CD4-positive, CD25-positive, alpha-beta regulatory T cell (primary cell): ENCODE data around the gene MCL1. TPM values are rescaled to one million over a fixed set of nuclear protein-coding genes. Genes with fewer than 3 reads are reported as not detected.

Source experiments
- ATAC-seq, 2 donors: fragments of 150-1000 bp; cut with Tn5 transposase; one replicate each; pipeline ENCODE4 v1.10.0; 2021; ENCODE audit warnings: low read depth in 2 of 2, moderate number of reproducible peaks in 2 of 2, moderate library complexity in 1 of 2
- DNase-seq, 3 donors: peaks; one replicate each; pipeline versions ENCODE4 v3.0.0 to v3.0.0-alpha.2; 2012 to 2022; ENCODE audit warnings: mixed read lengths in 1 of 3
- H3K27ac ChIP-seq: one replicate; pipeline ENCODE4 v1.7.0; 2013; ENCODE audit warnings: mild to moderate bottlenecking, low read length; ENCODE audit not compliant: insufficient read depth, poor library complexity, severe bottlenecking
- H3K27me3 ChIP-seq: one replicate; pipeline ENCODE4 v1.7.0; 2013; ENCODE audit warnings: low read length; ENCODE audit not compliant: control insufficient read depth, insufficient read depth
- H3K36me3 ChIP-seq: one replicate; pipeline ENCODE4 v1.7.0; 2013; ENCODE audit warnings: mild to moderate bottlenecking, low read length, moderate library complexity; ENCODE audit not compliant: control insufficient read depth, insufficient read depth
- H3K4me1 ChIP-seq: 2 replicates; pipeline ENCODE4 v1.7.0; 2013; ENCODE audit warnings: mild to moderate bottlenecking, low read length; ENCODE audit not compliant: insufficient read depth, control insufficient read depth, poor library complexity, severe bottlenecking
- H3K4me3 ChIP-seq: one replicate; pipeline ENCODE4 v1.7.0; 2013; ENCODE audit warnings: low read depth, mild to moderate bottlenecking, low read length, moderate library complexity
- H3K9me3 ChIP-seq, 2 experiments: 1 replicate in 1 of 2; 2 replicates in 1 of 2; pipeline ENCODE4 v1.7.0; 2013; ENCODE audit warnings: low read length in 2 of 2, mild to moderate bottlenecking in 1 of 2, moderate library complexity in 1 of 2; ENCODE audit not compliant: control insufficient read depth in 2 of 2
- H3K27ac Mint-ChIP-seq, 3 donors: one replicate each; pipeline ENCODE4 v1.8.0; 2020 to 2022; ENCODE audit warnings: mild to moderate bottlenecking in 3 of 3, mixed read lengths in 3 of 3, moderate library complexity in 2 of 3
- H3K27me3 Mint-ChIP-seq: one replicate; pipeline ENCODE4 v1.8.0; 2022; ENCODE audit warnings: mild to moderate bottlenecking, mixed read lengths
- H3K36me3 Mint-ChIP-seq: one replicate; pipeline ENCODE4 v1.8.0; 2020; ENCODE audit warnings: mixed read lengths
- H3K4me1 Mint-ChIP-seq, 4 donors: one replicate each; pipeline ENCODE4 v1.8.0; 2020 to 2022; ENCODE audit warnings: mixed read lengths in 4 of 4, mild to moderate bottlenecking in 1 of 4
- H3K4me3 Mint-ChIP-seq, 4 donors: one replicate each; pipeline ENCODE4 v1.8.0; 2020 to 2022; ENCODE audit warnings: mild to moderate bottlenecking in 4 of 4, mixed read lengths in 4 of 4, moderate library complexity in 3 of 4
- H3K9me3 Mint-ChIP-seq, 7 donors: one replicate each; pipeline ENCODE4 v1.8.0; 2020 to 2022; ENCODE audit warnings: mixed read lengths in 7 of 7, mild to moderate bottlenecking in 3 of 7, moderate library complexity in 2 of 7
- polyA plus RNA-seq, 4 donors: library from polyadenylated mRNA; unstranded; fragments of 300-500 nt; fragmentation: Illumina TruSeq; gene quantifications; one replicate each; pipeline ENCODE4 v1.2.3, GENCODE V29; 2021
- total RNA-seq: library from RNA; stranded (reverse); gene quantifications from one replicate; pipeline ENCODE4 v1.2.3, GENCODE V29; 2022

MCL1 gene
- total and polyA plus RNA-seq, 5 donors from 2014 or later = 167 to 764 (median 184) TPM

DNA sequence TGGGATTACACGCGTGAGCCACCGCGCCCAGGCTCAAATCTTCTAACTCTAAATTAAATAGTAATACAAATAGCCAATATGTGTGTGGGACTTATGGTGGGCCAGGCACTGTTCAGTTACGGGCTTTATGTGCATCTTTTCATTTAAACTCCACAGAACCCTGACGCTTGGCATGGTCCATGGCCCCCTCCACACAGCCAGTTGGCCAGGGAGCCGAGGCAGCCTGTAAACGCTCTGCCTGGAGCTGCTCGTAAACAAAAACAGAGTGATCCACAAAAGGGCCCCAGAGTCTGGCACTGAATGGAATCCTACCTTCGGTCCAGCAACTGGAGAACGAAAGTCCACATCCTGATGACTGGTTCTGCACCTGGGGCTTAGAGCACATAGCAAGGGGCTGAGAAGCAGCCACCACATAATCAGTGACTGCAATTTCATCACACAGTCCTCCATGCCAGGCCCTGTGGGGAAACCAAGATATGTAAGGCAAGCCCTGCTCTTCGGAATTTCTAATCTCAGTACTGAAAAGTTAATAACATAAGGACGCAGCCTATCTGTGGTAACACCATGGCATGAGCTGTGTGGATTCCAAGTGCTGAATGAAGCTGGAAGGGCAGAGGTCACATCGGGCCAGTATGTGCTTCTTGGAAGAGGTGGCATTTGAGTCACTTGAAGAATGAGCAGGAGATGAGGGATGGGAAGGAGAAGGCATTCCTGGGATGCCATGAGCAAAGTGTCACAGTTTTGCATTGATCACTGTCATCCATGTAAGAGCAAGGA lies 43.7 kb downstream of the MCL1 start:
- no peaks in the 10 kb centered on the region for H3K4me1 ChIP-seq
- ATAC-seq (no peak), DNase-seq (no peak)
- no peak overlapping the region for H3K27ac ChIP-seq
- no peak overlapping the region for H3K4me3 ChIP-seq
- no peaks in the 10 kb centered on the region for H3K9me3 ChIP-seq
- Mint-ChIP-seq H3K27ac (peak overlapping the region in 1 of 3 donors; percentile 13), H3K27me3 (no peaks in the 10 kb centered on the region), H3K4me1 (peaks cover 0 to 5% (median 0%) of the 10 kb centered on the region in 4 donors), H3K36me3 (no peaks in the 10 kb centered on the region), H3K9me3 (no peaks in the 10 kb centered on the region), H3K4me3 (no peak overlapping the region)
- H3K36me3 ChIP-seq = no peaks in the 10 kb centered on the region
- no peaks in the 10 kb centered on the region for H3K27me3 ChIP-seq

DNA sequence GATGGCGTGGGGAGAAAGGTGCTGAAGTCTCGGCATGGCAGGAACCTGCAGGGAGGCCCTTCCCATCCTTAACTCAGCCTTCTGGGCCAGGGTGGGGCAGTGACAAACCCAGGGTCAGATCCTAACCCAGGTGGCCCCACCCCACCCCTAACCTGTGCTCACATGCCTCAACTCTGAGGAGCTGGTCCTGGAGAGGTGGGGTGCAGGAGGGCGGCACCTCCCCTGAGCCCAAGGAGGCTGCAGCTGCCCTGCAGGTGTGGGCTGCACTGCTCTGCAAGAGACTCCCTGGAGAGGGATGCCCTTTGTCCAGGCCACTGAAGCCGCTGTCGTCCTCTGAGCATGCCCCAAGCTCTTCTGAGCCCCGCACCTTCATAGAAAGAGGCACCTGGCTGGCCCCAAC lies 45.4 kb downstream of the MCL1 start:
- Mint-ChIP-seq H3K4me3 (no peak overlapping the region), H3K27me3 (no peaks in the 10 kb centered on the region), H3K27ac (no peak overlapping the region), H3K4me1 (peaks cover 0 to 5% (median 0%) of the 10 kb centered on the region in 4 donors), H3K9me3 (no peaks in the 10 kb centered on the region), H3K36me3 (no peaks in the 10 kb centered on the region)
- ATAC-seq (no peak), DNase-seq (no peak)
- Histone ChIP-seq H3K36me3 (no peaks in the 10 kb centered on the region), H3K27me3 (no peaks in the 10 kb centered on the region), H3K4me1 (no peaks in the 10 kb centered on the region), H3K9me3 (no peaks in the 10 kb centered on the region), H3K27ac (no peak overlapping the region), H3K4me3 (no peak overlapping the region)

DNA sequence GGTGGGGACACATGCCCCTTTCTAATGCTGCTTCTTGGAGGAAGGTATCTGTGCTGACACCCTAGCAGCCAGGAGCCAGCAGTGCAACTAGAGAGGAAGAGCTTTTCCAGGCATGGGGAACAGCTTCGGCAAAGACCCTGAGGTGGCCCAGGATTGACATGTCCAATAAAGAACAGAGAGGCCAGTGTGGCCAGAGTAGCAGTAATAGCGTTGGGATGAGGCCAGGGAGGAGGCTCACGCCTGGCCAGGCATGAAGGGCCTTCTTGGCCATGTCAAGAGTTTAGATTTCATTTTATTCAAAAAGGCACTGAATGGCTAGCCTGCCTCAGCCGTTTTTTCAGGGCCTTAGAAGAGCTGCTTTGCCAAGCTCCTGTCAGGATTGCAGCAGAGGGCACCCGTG lies 46.5 kb downstream of the MCL1 start:
- no peaks in the 10 kb centered on the region for H3K9me3 ChIP-seq
- H3K4me1 ChIP-seq = no peaks in the 10 kb centered on the region
- no peaks in the 10 kb centered on the region for H3K27me3 Mint-ChIP-seq
- no peak overlapping the region for H3K4me3 ChIP-seq
- ATAC-seq = no peak
- H3K36me3 ChIP-seq = no peaks in the 10 kb centered on the region
- H3K27me3 ChIP-seq = no peaks in the 10 kb centered on the region
- peak overlapping the region in 1 of 3 donors; percentile 71 for H3K27ac Mint-ChIP-seq
- H3K9me3 Mint-ChIP-seq = no peaks in the 10 kb centered on the region
- no peak for DNase-seq
- H3K36me3 Mint-ChIP-seq = no peaks in the 10 kb centered on the region
- H3K4me1 Mint-ChIP-seq = peaks cover 0 to 5% (median 0%) of the 10 kb centered on the region in 4 donors
- H3K4me3 Mint-ChIP-seq = no peak overlapping the region
- H3K27ac ChIP-seq = no peak overlapping the region

DNA sequence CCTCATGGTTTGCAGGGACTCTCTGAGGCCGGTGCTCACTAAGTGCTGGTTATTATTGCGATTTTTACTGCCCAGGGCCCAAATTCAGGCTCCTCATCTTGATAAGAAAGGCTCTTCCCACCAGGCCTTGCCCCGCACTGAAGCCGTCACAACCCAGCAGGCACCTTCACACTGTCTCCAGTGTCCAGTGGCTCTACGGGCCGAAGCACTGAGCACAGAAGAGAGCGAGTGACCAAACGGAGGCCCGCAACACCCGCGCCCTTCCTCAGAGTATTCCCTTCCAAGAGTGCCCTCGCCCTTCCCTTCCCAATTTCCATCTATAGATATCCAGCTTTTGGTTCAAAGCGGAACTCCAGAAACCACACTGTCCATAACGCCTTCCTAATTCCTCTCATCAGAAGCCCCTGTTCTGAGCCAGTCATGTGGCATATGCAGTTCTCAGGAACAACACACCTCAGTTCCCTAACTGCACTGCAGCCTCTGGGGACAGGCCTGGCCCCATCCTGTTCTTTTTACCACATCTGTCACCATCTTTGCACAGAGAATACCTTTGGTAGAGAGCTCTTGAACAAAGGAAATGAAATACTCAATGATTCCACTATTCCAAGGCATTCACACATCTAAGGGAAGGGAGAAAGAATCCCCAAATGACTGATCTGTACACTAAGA lies 48.8 kb downstream of the MCL1 start:
- no peaks in the 10 kb centered on the region for H3K27me3 Mint-ChIP-seq

DNA sequence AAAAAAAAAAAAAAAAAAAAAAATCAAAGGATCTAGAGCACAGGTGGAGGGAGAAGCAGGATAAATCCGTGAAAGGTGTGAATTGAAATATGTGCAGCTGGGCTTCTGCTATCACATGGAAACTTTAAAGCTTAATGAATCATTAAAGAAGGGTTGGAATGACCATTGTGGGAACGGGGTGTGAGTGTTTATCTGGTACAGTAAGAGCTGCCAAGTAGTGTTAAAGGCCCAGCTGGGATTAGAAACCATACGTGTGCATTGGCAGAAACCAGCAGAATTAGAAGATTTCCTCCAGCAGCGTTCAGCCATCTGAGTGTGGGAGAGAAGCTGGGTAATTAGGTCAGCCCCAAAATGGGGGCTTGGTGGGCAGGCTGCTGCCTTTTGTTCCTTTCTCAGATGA lies 50.4 kb downstream of the MCL1 start:
- H3K27me3 Mint-ChIP-seq = no peaks in the 10 kb centered on the region
- no peaks in the 10 kb centered on the region for H3K36me3 Mint-ChIP-seq
- Histone ChIP-seq H3K4me3 (no peak overlapping the region), H3K27me3 (no peaks in the 10 kb centered on the region), H3K4me1 (no peaks in the 10 kb centered on the region), H3K9me3 (no peaks in the 10 kb centered on the region), H3K27ac (no peak overlapping the region), H3K36me3 (no peaks in the 10 kb centered on the region)
- ATAC-seq (no peak), DNase-seq (no peak)
- H3K4me3 Mint-ChIP-seq = no peak overlapping the region
- H3K27ac Mint-ChIP-seq = no peak overlapping the region
- H3K4me1 Mint-ChIP-seq = peaks cover 0 to 5% (median 0%) of the 10 kb centered on the region in 4 donors
- H3K9me3 Mint-ChIP-seq = no peaks in the 10 kb centered on the region

More for the DNA sequence above, 48.8 kb downstream of the MCL1 start:
- Mint-ChIP-seq H3K4me1 (peaks cover 0 to 5% (median 0%) of the 10 kb centered on the region in 4 donors), H3K27ac (no peak overlapping the region), H3K9me3 (no peaks in the 10 kb centered on the region), H3K4me3 (no peak overlapping the region), H3K36me3 (no peaks in the 10 kb centered on the region)
- Histone ChIP-seq H3K4me3 (no peak overlapping the region), H3K36me3 (no peaks in the 10 kb centered on the region), H3K4me1 (no peaks in the 10 kb centered on the region), H3K27me3 (no peaks in the 10 kb centered on the region), H3K9me3 (no peaks in the 10 kb centered on the region), H3K27ac (no peak overlapping the region)
- no peak for DNase-seq
- ATAC-seq = no peak

DNA sequence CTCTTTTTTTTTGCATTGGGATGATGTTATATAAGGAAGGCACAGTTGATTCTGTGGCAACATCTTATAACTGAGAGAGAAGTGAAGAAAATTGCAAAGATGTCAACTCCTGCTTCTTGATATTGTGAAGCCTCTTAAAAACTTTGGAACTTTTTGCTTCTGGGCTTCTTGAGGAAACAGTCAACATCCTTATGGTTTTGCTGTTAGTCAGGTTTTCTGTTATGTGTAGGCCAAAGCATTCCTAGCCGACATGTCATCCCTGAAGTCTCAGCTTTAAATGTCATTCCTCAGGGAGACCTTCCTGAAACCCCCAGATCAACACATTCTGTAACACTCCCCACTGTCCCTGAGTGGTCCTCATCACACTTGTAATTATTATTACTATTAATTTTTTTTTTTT lies 51.2 kb downstream of the MCL1 start:
- peaks cover 0 to 5% (median 0%) of the 10 kb centered on the region in 4 donors for H3K4me1 Mint-ChIP-seq
- no peak for DNase-seq
- H3K9me3 ChIP-seq = no peaks in the 10 kb centered on the region
- ATAC-seq = no peak
- no peaks in the 10 kb centered on the region for H3K36me3 ChIP-seq
- H3K27me3 Mint-ChIP-seq = no peaks in the 10 kb centered on the region
- no peak overlapping the region for H3K27ac ChIP-seq
- no peaks in the 10 kb centered on the region for H3K9me3 Mint-ChIP-seq
- H3K36me3 Mint-ChIP-seq = no peaks in the 10 kb centered on the region
- no peaks in the 10 kb centered on the region for H3K27me3 ChIP-seq
- no peaks in the 10 kb centered on the region for H3K4me1 ChIP-seq
- H3K4me3 ChIP-seq = no peak overlapping the region
- H3K4me3 Mint-ChIP-seq = no peak overlapping the region
- H3K27ac Mint-ChIP-seq = no peak overlapping the region

DNA sequence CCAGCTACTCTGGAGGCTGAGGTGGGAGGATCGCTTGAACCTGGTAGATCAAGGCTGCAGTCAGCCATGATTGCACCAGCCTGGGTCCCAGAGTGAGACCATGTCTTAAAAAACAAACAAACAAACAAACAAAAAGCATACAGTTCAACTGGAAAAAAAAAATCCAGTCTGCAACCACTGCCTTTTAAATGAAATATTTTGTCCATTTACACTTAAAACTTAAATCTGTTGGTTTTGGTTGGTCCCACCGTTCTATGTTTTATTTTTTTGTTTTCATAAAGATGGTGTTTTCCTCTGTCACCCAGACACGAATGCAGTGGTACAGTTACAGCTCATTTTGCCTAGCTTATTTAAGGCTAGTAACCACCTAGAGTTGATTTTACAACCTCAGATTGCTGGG lies 54.1 kb downstream of the MCL1 start:
- Histone ChIP-seq H3K4me1 (no peaks in the 10 kb centered on the region), H3K27me3 (no peaks in the 10 kb centered on the region), H3K27ac (no peak overlapping the region), H3K36me3 (no peaks in the 10 kb centered on the region), H3K4me3 (no peak overlapping the region), H3K9me3 (no peaks in the 10 kb centered on the region)
- Mint-ChIP-seq H3K27ac (no peak overlapping the region), H3K36me3 (no peaks in the 10 kb centered on the region), H3K4me1 (no peaks in the 10 kb centered on the region), H3K27me3 (no peaks in the 10 kb centered on the region), H3K4me3 (no peak overlapping the region), H3K9me3 (no peaks in the 10 kb centered on the region)
- ATAC-seq (no peak), DNase-seq (no peak)
